Hepatocyte (in vitro differentiated cells): ENCODE results near the gene SPACA7. TPM values are rescaled to one million over a fixed set of nuclear protein-coding genes. Genes with fewer than 3 reads are reported as not detected.

Source experiments
- DNase-seq: peaks from one replicate; pipeline ENCODE4 v3.0.0-alpha.2; 2016; ENCODE audit warnings: low spot score
- H2AFZ ChIP-seq: fragments of 200-600 bp; sonication (generic); 2 replicates; pipeline ENCODE4 v1.6.0; 2016; ENCODE audit warnings: antibody characterized with exemption, mild to moderate bottlenecking
- H3K27ac ChIP-seq: fragments of 200-600 bp; sonication (generic); 2 replicates; pipeline ENCODE4 v1.5.1; 2016; ENCODE audit warnings: mild to moderate bottlenecking
- H3K27me3 ChIP-seq: fragments of 200-600 bp; sonication (generic); 2 replicates; pipeline ENCODE4 v1.6.1; 2016
- H3K36me3 ChIP-seq: fragments of 200-600 bp; sonication (generic); replicated peaks from 2 replicates; pipeline ENCODE4 v1.5.1; 2016; ENCODE audit warnings: low read depth; ENCODE audit not compliant: insufficient read depth
- H3K4me1 ChIP-seq: fragments of 200-600 bp; sonication (generic); 2 replicates; pipeline ENCODE4 v1.5.1; 2016; ENCODE audit warnings: mild to moderate bottlenecking, moderate library complexity; ENCODE audit not compliant: insufficient read depth
- H3K4me2 ChIP-seq: fragments of 200-600 bp; sonication (generic); 2 replicates; pipeline ENCODE4 v1.6.0; 2016
- H3K4me3 ChIP-seq: fragments of 200-600 bp; sonication (generic); 2 replicates; pipeline ENCODE4 v1.5.1; 2016; ENCODE audit warnings: mild to moderate bottlenecking
- H3K79me2 ChIP-seq: fragments of 200-600 bp; sonication (generic); 2 replicates; pipeline ENCODE4 v1.6.0; 2017; ENCODE audit warnings: mild to moderate bottlenecking
- H3K9me2 ChIP-seq: fragments of 200-600 bp; sonication (generic); replicated peaks from 2 replicates; pipeline ENCODE4 v1.6.0; 2017; ENCODE audit warnings: mild to moderate bottlenecking; ENCODE audit not compliant: insufficient read depth
- H3K9me3 ChIP-seq: fragments of 200-600 bp; sonication (generic); 2 replicates; pipeline ENCODE4 v1.5.1; 2016; ENCODE audit warnings: low read depth, mild to moderate bottlenecking
- H4K20me1 ChIP-seq: fragments of 200-600 bp; sonication (generic); 2 replicates; pipeline ENCODE4 v1.6.0; 2016; ENCODE audit warnings: mild to moderate bottlenecking; ENCODE audit not compliant: insufficient read depth, poor library complexity, severe bottlenecking
- EZH2 ChIP-seq: fragments of 200-600 bp; sonication (generic); IDR thresholded peaks from 2 replicates; pipeline ENCODE4 v1.6.1; 2016; ENCODE audit warnings: antibody characterized with exemption, mild to moderate bottlenecking, borderline replicate concordance
- EZH2phosphoT487 ChIP-seq: fragments of 200-600 bp; sonication (generic); IDR thresholded peaks from one replicate; pipeline ENCODE4 v1.6.1; 2018; ENCODE audit warnings: antibody characterized with exemption, mild to moderate bottlenecking, low read depth, moderate library complexity; ENCODE audit not compliant: unreplicated experiment, severe bottlenecking
- WGBS: methylation state at CpG from one replicate; pipeline ENCODE4 v1.1.6; 2016; ENCODE audit warnings: low lambda C conversion rate; ENCODE audit errors: missing lambda C conversion rate; 5-methylcytosine and 5-hydroxymethylcytosine counted together
- polyA plus RNA-seq: library from polyadenylated mRNA; unstranded; fragments of >200 nt; fragmentation: Nextera tagmentation; extraction: Ambion mirVana; gene quantifications from 2 replicates; pipeline ENCODE4 v1.2.1, GENCODE V29; 2016
- total RNA-seq: library from RNA; depleted of rRNA; stranded (reverse); fragments of >200 nt; gene quantifications from 2 replicates; pipeline ENCODE4 v1.2.3, GENCODE V29; 2014
- TF ChIP-seq, protein P1 (sequence below): fragments of 200-600 bp; sonication (generic); IDR thresholded peaks from 2 replicates; pipeline ENCODE4 v1.5.1; 2016; ENCODE audit warnings: antibody characterized with exemption, mild to moderate bottlenecking; ENCODE audit not compliant: poor library complexity

Gene SPACA7
- total RNA-seq (not detected in 2 replicates), polyA plus RNA-seq (not detected in 2 replicates)

- H3K79me2 ChIP-seq: no peaks in the 10 kb centered on the region
- H3K27me3 ChIP-seq: no peaks in the 10 kb centered on the region
- WGBS: 82% methylated on average over 8 of the region's 8 CpGs
- no peaks in the 10 kb centered on the region for H3K36me3 ChIP-seq
- H3K4me3 ChIP-seq: no peak within 1 kb of the TSS
- H3K9me3 ChIP-seq: no peaks in the 10 kb centered on the region
- H3K9me2 ChIP-seq: no peaks in the 10 kb centered on the region
- H2AFZ ChIP-seq: no peak within 1 kb of the TSS
- no peak within 1 kb of the TSS for H3K4me2 ChIP-seq
- no peak for DNase-seq
- no peak for TF ChIP-seq EZH2phosphoT487
- TF ChIP-seq, protein P1, sequence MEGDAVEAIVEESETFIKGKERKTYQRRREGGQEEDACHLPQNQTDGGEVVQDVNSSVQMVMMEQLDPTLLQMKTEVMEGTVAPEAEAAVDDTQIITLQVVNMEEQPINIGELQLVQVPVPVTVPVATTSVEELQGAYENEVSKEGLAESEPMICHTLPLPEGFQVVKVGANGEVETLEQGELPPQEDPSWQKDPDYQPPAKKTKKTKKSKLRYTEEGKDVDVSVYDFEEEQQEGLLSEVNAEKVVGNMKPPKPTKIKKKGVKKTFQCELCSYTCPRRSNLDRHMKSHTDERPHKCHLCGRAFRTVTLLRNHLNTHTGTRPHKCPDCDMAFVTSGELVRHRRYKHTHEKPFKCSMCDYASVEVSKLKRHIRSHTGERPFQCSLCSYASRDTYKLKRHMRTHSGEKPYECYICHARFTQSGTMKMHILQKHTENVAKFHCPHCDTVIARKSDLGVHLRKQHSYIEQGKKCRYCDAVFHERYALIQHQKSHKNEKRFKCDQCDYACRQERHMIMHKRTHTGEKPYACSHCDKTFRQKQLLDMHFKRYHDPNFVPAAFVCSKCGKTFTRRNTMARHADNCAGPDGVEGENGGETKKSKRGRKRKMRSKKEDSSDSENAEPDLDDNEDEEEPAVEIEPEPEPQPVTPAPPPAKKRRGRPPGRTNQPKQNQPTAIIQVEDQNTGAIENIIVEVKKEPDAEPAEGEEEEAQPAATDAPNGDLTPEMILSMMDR: no peak
- no peak for TF ChIP-seq EZH2
- no peaks in the 10 kb centered on the region for H3K4me1 ChIP-seq
- no peaks in the 10 kb centered on the region for H4K20me1 ChIP-seq
- H3K27ac ChIP-seq: no peak within 1 kb of the TSS
Observed at GRCh38 chr13:112376050-112376681, at the start of gene SPACA7. TSS of gene SPACA7 (plus strand) at chr13:112376355. CDS start at chr13:112376386, 31 bp downstream.

DNA sequence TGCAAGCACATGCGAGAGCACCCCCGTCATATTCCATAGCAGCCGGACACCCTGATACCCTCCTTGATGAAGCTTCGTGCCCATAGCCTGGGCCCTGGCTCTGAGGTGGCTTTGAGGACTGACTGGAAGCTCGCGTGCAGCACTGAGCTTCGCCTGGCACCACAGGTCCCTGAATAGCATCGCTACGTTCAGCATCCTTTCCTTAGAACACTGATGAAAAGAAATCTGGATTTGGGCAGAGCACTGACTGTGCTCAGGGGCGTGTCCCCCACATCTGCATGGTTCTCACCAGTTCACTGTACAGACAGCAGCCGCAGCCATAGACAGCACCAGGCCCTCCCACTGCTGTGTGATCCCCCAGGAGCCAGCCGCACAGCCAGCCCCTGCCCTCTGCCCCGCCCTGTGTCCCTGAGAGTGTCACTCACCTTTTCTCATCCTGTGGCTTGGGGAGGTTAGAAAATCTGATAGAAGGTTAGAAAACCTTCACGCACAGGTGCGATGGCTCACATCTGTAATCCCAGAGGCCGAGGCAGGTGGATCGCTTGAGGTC, 49.3 kb upstream of the SPACA7 start:
- no peak overlapping the region for H3K4me3 ChIP-seq
- TF ChIP-seq, protein P1: no peak
- no peak for TF ChIP-seq EZH2
- no peak for TF ChIP-seq EZH2phosphoT487
- no peaks in the 10 kb centered on the region for H3K4me1 ChIP-seq
- H3K9me3 ChIP-seq: no peaks in the 10 kb centered on the region
- no peaks in the 10 kb centered on the region for H4K20me1 ChIP-seq
- WGBS: 88% methylated on average over 17 of the region's 17 CpGs
- H3K27me3 ChIP-seq: peaks cover 17% of the 10 kb centered on the region
- no peaks in the 10 kb centered on the region for H3K9me2 ChIP-seq
- no peaks in the 10 kb centered on the region for H3K79me2 ChIP-seq
- no peak overlapping the region for H2AFZ ChIP-seq
- H3K36me3 ChIP-seq: no peaks in the 10 kb centered on the region
- DNase-seq: no peak
- H3K4me2 ChIP-seq: no peak overlapping the region
- no peak overlapping the region for H3K27ac ChIP-seq

- Histone ChIP-seq H3K4me2 (no peak overlapping the region), H3K4me3 (no peak overlapping the region), H4K20me1 (no peaks in the 10 kb centered on the region), H2AFZ (no peak overlapping the region), H3K36me3 (no peaks in the 10 kb centered on the region), H3K79me2 (no peaks in the 10 kb centered on the region), H3K9me2 (no peaks in the 10 kb centered on the region), H3K9me3 (no peaks in the 10 kb centered on the region), H3K4me1 (no peaks in the 10 kb centered on the region), H3K27ac (no peak overlapping the region), H3K27me3 (peaks cover 10% of the 10 kb centered on the region)
- WGBS: 91% methylated on average over 7 of the region's 7 CpGs
- TF ChIP-seq EZH2: no peak
- TF ChIP-seq EZH2phosphoT487: no peak
- TF ChIP-seq, protein P1: no peak
- no peak for DNase-seq
Observed at GRCh38 chr13:112328936-112329335, 47.2 kb upstream of the SPACA7 start.
